WTC11 (cell line): Measurements from ENCODE around the gene AURKAIP1. TPM values are rescaled to one million over a fixed set of nuclear protein-coding genes. Genes with fewer than 3 reads are reported as not detected.

Experiments
- ATAC-seq: fragments of 200-7000 bp; cut with Tn5 transposase; 2 replicates; pipeline ENCODE4 v1.10.0; 2021; ENCODE audit warnings: mild to moderate bottlenecking, moderate library complexity
- CTCF ChIA-PET: fragments of 300-600 bp; sonication (Branson Sonifier 250); formaldehyde crosslinking; loops from one replicate; lab custom pipeline; 2021; ENCODE audit warnings: antibody characterized with exemption; lab: Charles Lee
- POLR2A ChIA-PET: fragments of 350-600 bp; sonication (Branson Sonifier 250); formaldehyde crosslinking; loops from one replicate; lab custom pipeline; 2021; ENCODE audit warnings: antibody characterized with exemption; lab: Charles Lee
- DNase-seq: peaks from one replicate; pipeline ENCODE4 v3.0.0; 2021; ENCODE audit warnings: low spot score
- H3K27ac Mint-ChIP-seq: 2 replicates; pipeline ENCODE4 v1.8.0; 2021; ENCODE audit warnings: mixed read lengths
- H3K27me3 Mint-ChIP-seq: 2 replicates; pipeline ENCODE4 v1.8.0; 2021; ENCODE audit warnings: low read depth, mild to moderate bottlenecking, moderate library complexity, mixed read lengths
- H3K36me3 Mint-ChIP-seq: 2 replicates; pipeline ENCODE4 v1.8.0; 2021; ENCODE audit warnings: mixed read lengths
- H3K4me1 Mint-ChIP-seq: 2 replicates; pipeline ENCODE4 v1.8.0; 2022; ENCODE audit warnings: mixed read lengths
- H3K4me3 Mint-ChIP-seq: 2 replicates; pipeline ENCODE4 v1.8.0; 2021; ENCODE audit warnings: mild to moderate bottlenecking, moderate library complexity, mixed read lengths
- H3K9me3 Mint-ChIP-seq: 2 replicates; pipeline ENCODE4 v1.8.0; 2021; ENCODE audit warnings: mixed read lengths
- AFF4 ChIP-seq: sonication (generic); formaldehyde crosslinking; IDR thresholded peaks from 2 replicates; pipeline ENCODE4 v1.8.1; 2023; ENCODE audit warnings: mild to moderate bottlenecking, missing genetic modification reagents, borderline replicate concordance
- ARID4B ChIP-seq: sonication (generic); formaldehyde crosslinking; IDR thresholded peaks from 2 replicates; pipeline ENCODE4 v1.8.0; 2023; ENCODE audit warnings: missing genetic modification reagents, mild to moderate bottlenecking, borderline replicate concordance
- ATF1 ChIP-seq: sonication (generic); formaldehyde crosslinking; IDR thresholded peaks from 2 replicates; pipeline ENCODE4 v1.8.1; 2023; ENCODE audit warnings: mild to moderate bottlenecking, moderate library complexity, missing genetic modification reagents
- EMX1 ChIP-seq: fragments of 250-450 bp; sonication (Bioruptor Pico); IDR thresholded peaks from 2 replicates; pipeline ENCODE4 v1.8.0; 2021; ENCODE audit warnings: mild to moderate bottlenecking
- FOXP1 ChIP-seq: sonication (generic); formaldehyde crosslinking; IDR thresholded peaks from 2 replicates; pipeline ENCODE4 v1.8.0; 2022; ENCODE audit warnings: missing genetic modification reagents, mild to moderate bottlenecking, moderate library complexity, borderline replicate concordance
- GRHL2 ChIP-seq: fragments of 250-450 bp; sonication (Bioruptor Pico); IDR thresholded peaks from 2 replicates; pipeline ENCODE4 v1.8.0; 2022; ENCODE audit warnings: mild to moderate bottlenecking, moderate library complexity; ENCODE audit not compliant: insufficient replicate concordance, severe bottlenecking
- GTF2I ChIP-seq: fragments of 250-450 bp; sonication (Bioruptor Pico); conservative IDR thresholded peaks from 2 replicates; pipeline ENCODE4 v1.4.0; 2021; ENCODE audit warnings: mild to moderate bottlenecking
- IRF1 ChIP-seq: sonication (generic); formaldehyde crosslinking; IDR thresholded peaks from 2 replicates; pipeline ENCODE4 v1.8.0; 2023; ENCODE audit warnings: missing genetic modification reagents
- JUN ChIP-seq: sonication (generic); formaldehyde crosslinking; IDR thresholded peaks from 2 replicates; pipeline ENCODE4 v1.8.0; 2023; ENCODE audit warnings: mild to moderate bottlenecking, missing genetic modification reagents
- KAT7 ChIP-seq: sonication (generic); formaldehyde crosslinking; IDR thresholded peaks from 2 replicates; pipeline ENCODE4 v1.8.1; 2023; ENCODE audit warnings: missing genetic modification reagents, mild to moderate bottlenecking, borderline replicate concordance
- NFATC4 ChIP-seq: fragments of 250-450 bp; sonication (Bioruptor Pico); IDR thresholded peaks from 2 replicates; pipeline ENCODE4 v1.9.0; 2021; ENCODE audit warnings: mild to moderate bottlenecking
- NFYB ChIP-seq: sonication (generic); formaldehyde crosslinking; conservative IDR thresholded peaks from 2 replicates; pipeline ENCODE4 v1.8.0; 2022; ENCODE audit warnings: low read depth, missing genetic modification reagents
- NR1H2 ChIP-seq: sonication (generic); formaldehyde crosslinking; IDR thresholded peaks from 2 replicates; pipeline ENCODE4 v1.9.0; 2021; ENCODE audit warnings: mild to moderate bottlenecking, moderate library complexity, missing genetic modification reagents
- NR2C2 ChIP-seq: sonication (generic); formaldehyde crosslinking; IDR thresholded peaks from 2 replicates; pipeline ENCODE4 v1.8.0; 2022; ENCODE audit warnings: mild to moderate bottlenecking, missing genetic modification reagents
- NR3C1 ChIP-seq: sonication (generic); formaldehyde crosslinking; conservative IDR thresholded peaks from 2 replicates; pipeline ENCODE4 v1.8.1; 2023; ENCODE audit warnings: low read depth, mild to moderate bottlenecking, missing genetic modification reagents
- OVOL2 ChIP-seq: fragments of 250-450 bp; sonication (Bioruptor Pico); IDR thresholded peaks from 2 replicates; pipeline ENCODE4 v1.9.0; 2021; ENCODE audit warnings: mild to moderate bottlenecking, borderline replicate concordance
- RORB ChIP-seq: fragments of 250-450 bp; sonication (Bioruptor Pico); IDR thresholded peaks from 2 replicates; pipeline ENCODE4 v1.9.0; 2021; ENCODE audit warnings: mild to moderate bottlenecking
- SMAD3 ChIP-seq: sonication (generic); formaldehyde crosslinking; IDR thresholded peaks from 2 replicates; pipeline ENCODE4 v1.8.0; 2022; ENCODE audit warnings: missing genetic modification reagents, mild to moderate bottlenecking, borderline replicate concordance
- SMAD4 ChIP-seq: sonication (generic); formaldehyde crosslinking; IDR thresholded peaks from 2 replicates; pipeline ENCODE4 v1.8.0; 2022; ENCODE audit warnings: mild to moderate bottlenecking, missing genetic modification reagents
- SOX15 ChIP-seq: fragments of 250-450 bp; sonication (Bioruptor Pico); IDR thresholded peaks from 2 replicates; pipeline ENCODE4 v1.9.0; 2021; ENCODE audit warnings: mild to moderate bottlenecking
- ZNF138 ChIP-seq: sonication (generic); formaldehyde crosslinking; conservative IDR thresholded peaks from 2 replicates; pipeline ENCODE4 v1.8.1; 2022; ENCODE audit warnings: mild to moderate bottlenecking, moderate library complexity, missing genetic modification reagents
- ZNF219 ChIP-seq: sonication (generic); formaldehyde crosslinking; IDR thresholded peaks from 2 replicates; pipeline ENCODE4 v1.8.0; 2023; ENCODE audit warnings: missing genetic modification reagents, mild to moderate bottlenecking, borderline replicate concordance
- ZNF317 ChIP-seq: sonication (generic); formaldehyde crosslinking; IDR thresholded peaks from 2 replicates; pipeline ENCODE4 v1.8.1; 2023; ENCODE audit warnings: low read depth, mild to moderate bottlenecking, moderate library complexity, missing genetic modification reagents, borderline replicate concordance
- ZNF416 ChIP-seq: fragments of 250-450 bp; sonication (Bioruptor Pico); IDR thresholded peaks from 2 replicates; pipeline ENCODE4 v1.9.0; 2021; ENCODE audit warnings: mild to moderate bottlenecking, inconsistent platforms
- ZNF512 ChIP-seq: sonication (generic); formaldehyde crosslinking; IDR thresholded peaks from 2 replicates; pipeline ENCODE4 v1.8.1; 2022; ENCODE audit warnings: missing genetic modification reagents, borderline replicate concordance
- total RNA-seq: library from RNA; stranded (reverse); gene quantifications from 3 replicates; pipeline ENCODE4 v1.2.3, GENCODE V29; 2021

Gene AURKAIP1
- total RNA-seq, 1 experiment from 2014 or later: 268 TPM

GRCh38 chr1:1399187-1399871, 24.3 kb upstream of the AURKAIP1 start, which contains the start of gene CCNL2:
TSS of gene CCNL2 (minus strand) at chr1:1399335. CDS start at chr1:1399306, 29 bp downstream.
- H3K27me3 Mint-ChIP-seq: no peaks in the 10 kb centered on the region
- peaks cover 31% of the 10 kb centered on the region for H3K4me1 Mint-ChIP-seq
- peak; percentile 94 for ATAC-seq
- ChIA-PET POLR2A (interaction anchor here (0.7 to 2.3 kb wide), 10 partner anchors 8 to 527 kb away, joined by 3 to 12 read pairs (median 4); partner anchors contain the start of gene AURKAIP1), CTCF (interaction anchor here (0.5 to 2.5 kb wide), 19 partner anchors 8 to 397 kb away, joined by 3 to 14 read pairs (median 4); partner anchors contain the start of genes AURKAIP1 and MRPL20)
- H3K36me3 Mint-ChIP-seq: peaks cover 61% of the 10 kb centered on the region
- peak within 1 kb of the TSS; percentile 93 for H3K27ac Mint-ChIP-seq
- no peaks in the 10 kb centered on the region for H3K9me3 Mint-ChIP-seq
- peak; percentile 99 for DNase-seq
- peak within 1 kb of the TSS; percentile 85 for H3K4me3 Mint-ChIP-seq
- TF ChIP-seq GRHL2 (CRISPR knock-in tag) (no peak), SMAD3 (CRISPR knock-in tag) (peak; percentile 40; the same call in 1 of the 2 replicates), NR3C1 (CRISPR knock-in tag) (no peak), NFATC4 (CRISPR knock-in tag) (peak; percentile 48; the same call in 1 of the 2 replicates), ZNF512 (no peak), NR1H2 (CRISPR knock-in tag) (no peak), AFF4 (CRISPR knock-in tag) (peak; percentile 72; the same call in 1 of the 2 replicates), FOXP1 (CRISPR knock-in tag) (peak; percentile 67; the same call in 1 of the 2 replicates), NR2C2 (CRISPR knock-in tag) (no peak), ARID4B (CRISPR knock-in tag) (peak; percentile 61; the same call in 1 of the 2 replicates), IRF1 (CRISPR knock-in tag) (0 out of 2 replicates have a peak, but pooled peaks have one; percentile 39), ZNF219 (CRISPR knock-in tag) (0 out of 2 replicates have a peak, but pooled peaks have one; percentile 35), JUN (peak; percentile 55), NFYB (CRISPR knock-in tag) (peak; percentile 100), SOX15 (CRISPR knock-in tag) (no peak), ZNF138 (CRISPR knock-in tag) (no peak), ZNF317 (CRISPR knock-in tag) (no peak), SMAD4 (CRISPR knock-in tag) (no peak), ATF1 (CRISPR knock-in tag) (no peak), KAT7 (CRISPR knock-in tag) (no peak; the same call in 1 of the 2 replicates), EMX1 (CRISPR knock-in tag) (no peak), OVOL2 (CRISPR knock-in tag) (no peak), RORB (CRISPR knock-in tag) (no peak), GTF2I (CRISPR knock-in tag) (no peak), ZNF416 (CRISPR knock-in tag) (0 out of 2 replicates have a peak, but pooled peaks have one; percentile 58)
